ENCODE results near the gene C9orf40.

Gene C9orf40

DNA sequence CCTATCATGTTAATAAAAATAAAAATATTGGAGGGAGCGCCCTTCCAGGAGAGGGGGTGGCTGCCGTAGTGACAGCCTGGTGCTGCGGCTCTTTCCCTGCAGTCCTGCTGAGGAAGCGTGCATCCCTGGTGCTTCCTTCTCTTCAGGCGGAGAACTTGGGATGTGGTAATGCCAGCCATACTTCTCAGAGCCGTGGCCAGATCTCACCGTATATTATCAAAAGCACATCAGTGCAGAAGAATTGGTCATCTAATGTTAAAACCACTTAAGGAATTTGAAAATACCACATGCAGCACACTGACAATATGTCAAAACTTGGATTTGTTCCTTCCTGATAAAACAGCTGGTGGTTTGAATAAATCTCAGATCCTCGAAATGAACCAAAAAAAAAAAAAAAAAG, 17.7 kb downstream of the C9orf40 start:
- no peak for DNase-seq

DNA sequence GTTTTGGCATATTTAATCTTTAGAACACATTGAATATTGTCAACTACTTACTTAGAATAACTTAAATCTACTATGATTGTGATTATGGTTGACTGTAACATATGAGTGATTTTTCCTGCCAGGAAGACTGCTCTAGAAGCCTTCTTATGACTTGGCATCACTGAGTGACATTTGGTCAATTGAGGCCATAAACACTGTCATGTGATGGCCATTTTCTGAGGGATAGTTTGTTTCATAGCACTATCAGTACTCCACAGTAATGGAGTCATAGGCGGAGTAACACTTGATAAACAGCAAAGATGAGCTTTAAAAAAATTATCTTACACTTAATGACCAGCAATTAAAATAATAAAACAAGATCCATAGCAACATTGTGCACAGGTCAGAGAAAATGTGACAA, 31.0 kb downstream of the C9orf40 start:
- DNase-seq, result no peak

DNA sequence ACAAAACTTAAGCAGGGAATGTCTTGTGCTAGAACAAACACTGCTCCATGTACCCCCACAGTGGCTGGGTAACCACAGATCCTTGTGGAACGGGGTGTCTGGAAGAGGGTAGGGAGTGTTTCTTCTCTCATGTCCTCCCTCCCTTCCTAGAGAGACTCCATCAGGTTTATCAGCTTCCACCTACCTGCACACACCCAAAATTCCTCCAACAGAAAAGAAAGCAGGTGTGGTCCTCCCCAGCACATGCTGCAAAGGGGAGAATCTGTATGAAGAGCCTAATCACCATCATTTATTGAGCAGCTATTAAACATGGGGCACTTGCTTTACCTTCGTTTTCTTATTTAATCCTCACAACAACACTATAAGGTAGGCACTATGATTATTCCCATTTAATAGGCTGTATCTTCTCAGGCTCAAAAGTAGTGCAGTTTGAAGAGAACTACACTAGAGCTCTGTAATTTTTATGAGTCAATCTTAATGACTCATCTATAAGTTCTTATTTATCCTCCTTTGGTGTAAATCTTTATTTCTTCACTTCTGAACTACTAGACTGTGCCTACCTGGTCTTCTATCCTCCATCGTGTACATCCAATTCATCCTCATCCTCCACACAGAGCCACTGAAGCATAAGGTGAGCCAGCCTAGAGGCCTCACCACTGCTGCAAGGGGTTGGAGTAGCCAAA, 31.6 kb downstream of the C9orf40 start:
- no peak for DNase-seq

DNA sequence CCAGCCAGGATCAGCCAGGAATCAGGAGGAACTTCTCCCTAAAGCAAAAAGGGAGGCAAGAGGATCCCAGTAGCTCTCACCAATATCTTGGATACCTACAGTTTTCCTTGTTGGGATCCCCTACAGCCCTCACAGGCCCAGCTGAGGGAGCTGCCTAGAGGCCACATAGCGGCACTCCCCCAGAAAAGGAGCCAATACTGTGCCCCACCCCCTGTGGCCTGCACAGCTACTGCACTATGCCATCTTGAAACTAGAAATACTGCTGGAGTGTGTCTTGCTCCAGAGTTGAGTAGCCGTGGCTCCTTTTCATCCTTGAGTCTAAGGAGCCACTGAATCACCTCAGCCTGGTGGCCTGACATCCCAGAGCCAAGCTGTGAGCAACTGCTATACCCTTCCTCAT, 42.7 kb downstream of the C9orf40 start:
- DNase-seq, result no peak

DNA sequence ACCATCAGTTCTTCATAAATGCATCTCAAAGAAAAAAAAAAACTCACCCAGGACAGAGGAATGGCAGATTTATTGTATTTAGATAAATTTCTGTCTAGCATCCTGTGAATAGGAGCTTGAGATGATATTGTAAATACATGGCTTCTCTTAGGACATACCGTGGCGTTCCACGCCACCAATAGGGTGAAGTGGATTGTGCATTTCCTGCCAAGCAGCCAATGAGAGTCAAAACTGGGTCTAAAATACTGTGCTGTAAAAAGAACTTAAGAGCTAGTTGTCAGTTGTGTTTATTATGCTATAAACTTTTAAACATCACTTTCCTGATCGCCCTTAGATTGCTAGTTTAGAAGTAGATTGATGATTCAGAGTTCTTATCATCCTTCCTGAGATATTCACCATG, 44.0 kb downstream of the C9orf40 start:
- no peak for DNase-seq

DNA sequence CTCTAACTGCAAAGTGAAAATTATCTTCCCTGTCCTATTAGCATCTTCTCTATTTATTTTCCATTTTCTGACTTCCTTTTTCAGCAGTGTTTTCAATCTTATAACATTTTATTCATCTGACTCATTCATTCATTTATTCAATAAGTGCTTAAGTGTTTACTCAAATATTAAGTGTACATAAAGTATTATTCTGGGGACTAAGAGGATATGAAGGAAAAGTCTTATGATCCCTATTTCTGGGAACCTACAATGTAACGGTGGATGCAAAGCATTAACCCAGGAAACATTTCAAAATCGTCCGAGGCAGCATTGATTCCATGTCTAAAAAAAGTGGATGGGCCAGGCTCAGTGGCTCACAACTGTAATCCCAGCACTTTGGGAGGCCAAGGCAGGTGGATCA, 45.6 kb downstream of the C9orf40 start:
- DNase-seq, result no peak

DNA sequence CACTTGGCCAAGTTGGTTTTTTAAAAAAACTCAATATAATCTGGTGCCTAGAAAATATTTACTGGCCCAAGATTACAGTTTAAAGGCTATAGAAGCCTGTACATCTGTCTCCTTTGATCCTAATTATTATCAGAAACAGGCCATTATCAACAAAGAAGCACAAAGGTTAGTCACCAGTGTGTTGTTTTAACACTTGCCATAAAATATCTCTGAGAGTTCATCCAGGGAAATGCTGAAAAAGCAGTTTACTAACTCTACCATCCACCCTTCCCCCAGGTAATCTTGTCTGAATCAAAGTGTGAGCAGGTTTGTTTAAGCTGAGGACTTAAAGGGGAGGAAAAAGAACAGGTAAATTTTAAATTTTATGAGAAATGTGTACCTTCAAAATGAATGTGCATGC, 51.7 kb downstream of the C9orf40 start:
- no peak for DNase-seq
